Right lobe of liver (tissue), 6 donors: ENCODE measurements around the gene SHISAL2A. TPM values are rescaled to one million over a fixed set of nuclear protein-coding genes. Genes with fewer than 3 reads are reported as not detected.
A peak's percentile ranks its signal among the peaks of the same experiment; 100 is the strongest.

Source experiments
- ATAC-seq, 4 donors: fragments of 200-7000 bp; cut with Tn5 transposase; one replicate each; pipeline ENCODE4 v1.9.1; 2020; ENCODE audit warnings: mild to moderate bottlenecking in 4 of 4, moderate library complexity in 4 of 4
- DNase-seq, 3 donors: peaks; one replicate each; pipeline ENCODE4 v3.0.0-alpha.2; 2020
- H3K27ac ChIP-seq, 3 donors: fragments of 200-600 bp; one replicate each; pipeline ENCODE4 v1.8.0; 2022
- H3K27me3 ChIP-seq, 2 donors: fragments of 200-600 bp; one replicate each; pipeline ENCODE4 v1.8.0; 2022
- H3K36me3 ChIP-seq, 4 donors: fragments of 200-600 bp; sonication (generic) in 1 of 4; one replicate each; pipeline versions ENCODE4 v1.5.1 to v1.8.0; 2017 to 2022; ENCODE audit warnings: control low read depth in 1 of 4
- H3K4me1 ChIP-seq, 4 donors: fragments of 200-600 bp; sonication (generic) in 1 of 4; one replicate each; pipeline versions ENCODE4 v1.5.1 to v1.8.0; 2017 to 2022; ENCODE audit warnings: control low read depth in 1 of 4
- H3K4me3 ChIP-seq, 3 donors: fragments of 200-600 bp; one replicate each; pipeline ENCODE4 v1.8.0; 2022
- H3K9me3 ChIP-seq, 4 donors: fragments of 200-600 bp; sonication (generic) in 1 of 4; one replicate each; pipeline versions ENCODE4 v1.5.1 to v1.8.0; 2017 to 2022; ENCODE audit warnings: control low read depth in 1 of 4
- CTCF ChIP-seq, 4 donors: fragments of 200-600 bp in 3 of 4; fragments of 450-650 bp in 1 of 4; IDR thresholded peaks; one replicate each; pipeline versions ENCODE4 v1.5.1 to v1.8.0; 2016 to 2022; ENCODE audit warnings: antibody characterized with exemption in 4 of 4, mild to moderate bottlenecking in 2 of 4
- POLR2A ChIP-seq: fragments of 450-650 bp; IDR thresholded peaks from one replicate; pipeline ENCODE4 v1.6.1; 2017; ENCODE audit warnings: antibody characterized with exemption, mild to moderate bottlenecking
- WGBS: methylation state at CpG from one replicate; pipeline ENCODE4 v1.1.6; 2018; ENCODE audit warnings: low coverage, low lambda C conversion rate; ENCODE audit not compliant: insufficient coverage; ENCODE audit errors: missing lambda C conversion rate; 5-methylcytosine and 5-hydroxymethylcytosine counted together
- intact Hi-C, 2 donors: fragments of 100-400 bp; cut with DNase I; formaldehyde crosslinking; loops; one replicate each; pipeline versions ENCODE4 v1.11.2 to v1.14.1; 2022
- total RNA-seq, 6 experiments: library from RNA; depleted of rRNA in 2 of 6; stranded (reverse); fragments of >200 nt in 2 of 6; fragmentation: NEBNext Ultra II Directional in 3 of 6; extraction: Animal tissue kit (Norgen Biotek cat#: 25700) in 3 of 6; gene quantifications; one replicate each; pipeline versions ENCODE4 v1.1.0 to v1.2.4, GENCODE V29; 2016 to 2023
- donor health status: DM: no; HTN: yes; CAD: no.
- donor health status: DM: no; HTN: no; CAD: no.
- donor health status: DM: no; HTN: no; CAD: no.
- donor health status: DM: no; HTN: yes; CAD: no.
- donor health status: DM: no; HTN: yes; CAD: no.

SHISAL2A gene
- total RNA-seq, 6 experiments from 2014 or later, result not detected

DNA sequence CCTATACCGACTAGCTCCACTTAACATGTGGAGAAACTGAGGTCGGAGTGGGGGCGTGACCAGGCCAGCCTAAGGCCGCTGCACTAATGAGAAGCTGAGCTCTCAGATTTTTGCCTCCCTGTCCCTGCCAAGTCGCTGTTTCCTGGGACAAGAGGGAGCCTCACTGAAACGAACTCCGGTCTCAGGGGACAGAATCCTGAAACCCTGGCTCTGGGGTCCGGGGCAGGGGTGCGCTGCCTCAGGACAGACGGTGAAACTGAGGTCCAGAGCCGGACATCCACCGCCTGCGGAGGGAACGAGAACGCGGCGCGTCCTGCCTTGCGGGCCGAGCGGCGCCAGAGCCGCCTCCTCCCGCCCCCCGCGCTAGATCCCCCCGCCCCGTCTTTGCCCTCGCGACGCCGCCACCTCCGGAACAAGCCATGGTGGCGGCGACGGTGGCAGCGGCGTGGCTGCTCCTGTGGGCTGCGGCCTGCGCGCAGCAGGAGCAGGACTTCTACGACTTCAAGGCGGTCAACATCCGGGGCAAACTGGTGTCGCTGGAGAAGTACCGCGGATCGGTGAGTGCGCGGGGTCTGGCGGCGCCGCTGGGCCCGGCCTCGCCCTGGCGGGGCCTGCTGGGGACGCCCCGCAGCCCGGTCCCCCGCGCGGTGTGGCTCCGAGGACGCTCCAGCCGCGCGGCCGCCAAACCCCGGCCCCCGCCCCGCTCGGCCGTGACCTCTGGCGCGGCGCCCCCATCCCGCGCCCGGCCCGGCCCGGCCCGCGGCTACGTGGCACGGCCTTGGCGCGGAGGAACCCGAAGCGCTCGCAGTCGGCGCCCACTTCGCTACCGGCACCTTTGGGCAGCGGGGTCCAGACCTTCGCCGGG lies 30.7 kb upstream of the SHISAL2A start, which contains the start of gene GPX7:
Gene GPX7 (plus strand): TSS at position 381 of the 865 bp plus-strand sequence. CDS start 39 bp downstream, at position 420.
- no peak for TF ChIP-seq POLR2A
- TF ChIP-seq CTCF (IDR thresholded peaks at IDR 0.05), result no peak
- H3K27ac ChIP-seq, result peak within 1 kb of the TSS; percentile 0 to 47 (median 28)
- H3K36me3 ChIP-seq, result no peaks in the 10 kb centered on the region
- intact Hi-C loops, result no loop called here
- H3K27me3 ChIP-seq, result no peaks in the 10 kb centered on the region
- no peaks in the 10 kb centered on the region for H3K9me3 ChIP-seq
- ATAC-seq, result peak; percentile 63 to 75 (median 70)
- WGBS, result 23% methylated on average over 23 of the region's 97 CpGs
- DNase-seq, result peak; percentile 44 to 58 (median 52)
- peak within 1 kb of the TSS; percentile 48 to 60 (median 51) for H3K4me3 ChIP-seq
- peaks cover 0 to 4% (median 0%) of the 10 kb centered on the region in 4 donors for H3K4me1 ChIP-seq

- Histone ChIP-seq H3K4me3 (peak overlapping the region; percentile 48 to 60 (median 51)), H3K4me1 (peaks cover 0 to 4% (median 0%) of the 10 kb centered on the region in 4 donors), H3K27me3 (no peaks in the 10 kb centered on the region), H3K27ac (peak overlapping the region in 1 of 3 donors; percentile 47), H3K9me3 (no peaks in the 10 kb centered on the region), H3K36me3 (no peaks in the 10 kb centered on the region)
- no peak for DNase-seq
- TF ChIP-seq CTCF (IDR thresholded peaks at IDR 0.05), result no peak
- TF ChIP-seq POLR2A, result no peak
- intact Hi-C loops, result no loop called here
- WGBS, result 49% methylated on average over 15 of the region's 21 CpGs
- ATAC-seq, result peak in 3 of 4 donors; percentile 9 to 36 (median 22)
Measured at GRCh38 chr1:52602856-52603600, 29.9 kb upstream of the SHISAL2A start.

GRCh38 chr1:52603630-52604029 lies 29.3 kb upstream of the SHISAL2A start:
- Histone ChIP-seq H3K27me3 (no peaks in the 10 kb centered on the region), H3K36me3 (no peaks in the 10 kb centered on the region), H3K9me3 (no peaks in the 10 kb centered on the region), H3K27ac (no peak overlapping the region), H3K4me3 (no peak overlapping the region), H3K4me1 (peaks cover 0 to 4% (median 0%) of the 10 kb centered on the region in 4 donors)
- 80% methylated on average over 5 of the region's 6 CpGs for WGBS
- intact Hi-C loops, result no loop called here
- TF ChIP-seq POLR2A (no peak), CTCF (IDR thresholded peaks at IDR 0.05) (no peak)
- no peak for ATAC-seq
- no peak for DNase-seq

DNA sequence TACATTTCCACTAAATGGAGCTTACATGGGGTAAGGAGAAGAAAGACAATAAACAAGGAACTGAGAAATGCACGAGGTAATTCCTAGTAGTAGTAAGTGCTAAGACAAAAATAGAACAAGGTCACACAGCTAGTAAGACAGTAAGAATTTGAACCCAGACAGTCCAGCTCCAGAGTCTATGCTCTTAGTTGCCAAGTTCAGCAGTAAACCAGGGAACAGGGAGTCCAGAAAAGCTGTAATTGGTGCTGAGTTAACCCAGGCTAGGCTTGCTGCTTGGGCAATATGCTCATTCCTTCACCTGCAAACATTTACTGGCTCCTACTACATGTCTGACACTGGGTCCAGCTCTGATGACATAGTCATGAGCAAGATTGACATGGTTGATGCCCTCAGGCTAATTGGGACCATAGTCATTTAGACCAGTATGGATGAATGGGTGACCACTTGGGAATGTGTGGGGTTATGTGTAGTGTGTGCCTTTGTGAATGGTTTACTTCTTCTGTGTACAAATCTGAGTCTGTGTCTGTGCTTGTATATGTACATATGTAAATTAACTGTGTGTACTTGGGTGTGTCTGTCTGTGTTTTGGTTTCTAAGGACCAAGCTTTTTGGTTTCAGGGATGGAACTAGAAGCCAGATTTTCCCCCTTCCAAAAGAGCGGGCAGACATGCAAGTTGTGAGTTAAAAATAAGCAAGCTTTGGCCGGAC lies 28.8 kb upstream of the SHISAL2A start:
- no peak for DNase-seq
- no peak for TF ChIP-seq POLR2A
- TF ChIP-seq CTCF (IDR thresholded peaks at IDR 0.05), result no peak
- Histone ChIP-seq H3K36me3 (no peaks in the 10 kb centered on the region), H3K9me3 (no peaks in the 10 kb centered on the region), H3K27me3 (no peaks in the 10 kb centered on the region), H3K4me1 (peaks cover 0 to 4% (median 0%) of the 10 kb centered on the region in 4 donors), H3K27ac (no peak overlapping the region), H3K4me3 (no peak overlapping the region)
- peak in 2 of 4 donors; percentile 9 to 17 for ATAC-seq
- WGBS, result 48% methylated on average over 3 of the region's 3 CpGs
- intact Hi-C loops, result no loop called here
